Measurements from ENCODE around the gene MTMR6.

MTMR6 gene

GRCh38 chr13:25306671-25307464 lies 19.6 kb upstream of the MTMR6 start:
- no peak for TF ChIP-seq CTCF (IDR thresholded peaks at IDR 0.05)

- TF ChIP-seq CTCF (IDR thresholded peaks at IDR 0.05) = no peak
Observed at GRCh38 chr13:25302121-25302520, 14.8 kb upstream of the MTMR6 start.

- TF ChIP-seq CTCF (IDR thresholded peaks at IDR 0.05) = no peak
Observed at GRCh38 chr13:25301347-25302113, 14.2 kb upstream of the MTMR6 start, which contains the start of gene NUP58. Gene NUP58, plus strand, starts transcription at chr13:25301625. Its CDS starts 149 bp downstream, at chr13:25301774.

GRCh38 chr13:25300861-25301346 lies 13.6 kb upstream of the MTMR6 start:
- no peak for TF ChIP-seq CTCF (IDR thresholded peaks at IDR 0.05)

- TF ChIP-seq CTCF (IDR thresholded peaks at IDR 0.05) = no peak
Observed at GRCh38 chr13:25295701-25296100, 8.4 kb upstream of the MTMR6 start.

GRCh38 chr13:25295228-25295627 lies 7.9 kb upstream of the MTMR6 start:
- no peak for TF ChIP-seq CTCF (IDR thresholded peaks at IDR 0.05)

GRCh38 chr13:25292301-25292700 lies 5.0 kb upstream of the MTMR6 start:
- TF ChIP-seq CTCF (IDR thresholded peaks at IDR 0.05) = no peak

Measured in LNCAP (cell line).